ENCODE measurements around the gene ZCCHC14. TPM values are rescaled to one million over a fixed set of nuclear protein-coding genes. Genes with fewer than 3 reads are reported as not detected.

ZCCHC14 gene
- total RNA-seq, 1 experiment from 2014 or later, result 27.7 TPM

DNA sequence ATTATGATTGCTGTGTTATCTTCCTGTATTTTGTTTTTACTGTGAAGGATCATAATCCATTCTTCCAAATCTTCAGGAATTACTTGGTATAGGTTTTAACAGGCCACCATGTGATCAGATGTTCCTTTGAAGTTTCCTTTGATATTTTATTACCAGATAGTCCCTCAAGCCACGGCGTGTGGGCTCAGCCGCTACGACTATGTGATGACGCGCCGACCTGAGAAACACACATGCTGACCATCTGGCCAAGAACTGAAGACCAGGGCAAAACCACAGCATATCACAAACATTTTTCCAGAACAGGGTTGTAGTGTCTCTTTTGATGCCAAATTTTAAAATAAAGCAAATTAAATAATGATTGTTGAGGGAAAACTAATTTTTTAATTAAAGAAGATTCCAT is 47.3 kb downstream of the ZCCHC14 start:
- H4K20me1 ChIP-seq (ENCODE audit: control insufficient read depth, insufficient read depth, insufficient read length), result no peaks in the 10 kb centered on the region
- H3K23me2 ChIP-seq (ENCODE audit: insufficient read length, low read depth, low read length, poor library complexity, severe bottlenecking), result no peaks in the 10 kb centered on the region
- no peak overlapping the region for H3K18ac ChIP-seq (ENCODE audit: insufficient read length, low read depth, low read length)
- H3K36me3 Mint-ChIP-seq (ENCODE audit: insufficient read depth in 1 of 3, low read depth in 3 of 3), result peaks cover 59 to 75% (median 71%) of the 10 kb centered on the region in 3 experiments
- no CpG with 5 or more reads among the region's 7 CpGs for WGBS (ENCODE audit: extremely low coverage, insufficient read length, low lambda C conversion rate)
- H3K14ac ChIP-seq (ENCODE audit: insufficient read depth, low read length), result no peak overlapping the region
- no peak overlapping the region for H3K9ac ChIP-seq (ENCODE audit: extremely low read depth, insufficient read length, low read length)
- no peak overlapping the region for H2AK5ac ChIP-seq (ENCODE audit: insufficient read length, low read length)
- H3T11ph ChIP-seq (ENCODE audit: low read length), result no peak overlapping the region
- H2BK15ac ChIP-seq (ENCODE audit: low read depth, low read length), result no peak overlapping the region
- H4K8ac ChIP-seq (replicated peaks; ENCODE audit: insufficient read length, low read depth, low read length), result no peak overlapping the region
- no peak overlapping the region for H3K4me3 Mint-ChIP-seq
- no peak for DNase-seq
- no peaks in the 10 kb centered on the region for H3K79me1 ChIP-seq (ENCODE audit: insufficient read depth, low read depth, low read length, poor library complexity, severe bottlenecking)
- no peaks in the 10 kb centered on the region for H3K9me3 ChIP-seq (ENCODE audit: control insufficient read depth, low read depth, low read length)
- no peaks in the 10 kb centered on the region for H3K27me3 ChIP-seq (ENCODE audit: insufficient read depth, low read length)
- no peak overlapping the region for H3K27ac ChIP-seq (ENCODE audit: insufficient read length, low read depth, low read length)
- TF ChIP-seq, protein P1, sequence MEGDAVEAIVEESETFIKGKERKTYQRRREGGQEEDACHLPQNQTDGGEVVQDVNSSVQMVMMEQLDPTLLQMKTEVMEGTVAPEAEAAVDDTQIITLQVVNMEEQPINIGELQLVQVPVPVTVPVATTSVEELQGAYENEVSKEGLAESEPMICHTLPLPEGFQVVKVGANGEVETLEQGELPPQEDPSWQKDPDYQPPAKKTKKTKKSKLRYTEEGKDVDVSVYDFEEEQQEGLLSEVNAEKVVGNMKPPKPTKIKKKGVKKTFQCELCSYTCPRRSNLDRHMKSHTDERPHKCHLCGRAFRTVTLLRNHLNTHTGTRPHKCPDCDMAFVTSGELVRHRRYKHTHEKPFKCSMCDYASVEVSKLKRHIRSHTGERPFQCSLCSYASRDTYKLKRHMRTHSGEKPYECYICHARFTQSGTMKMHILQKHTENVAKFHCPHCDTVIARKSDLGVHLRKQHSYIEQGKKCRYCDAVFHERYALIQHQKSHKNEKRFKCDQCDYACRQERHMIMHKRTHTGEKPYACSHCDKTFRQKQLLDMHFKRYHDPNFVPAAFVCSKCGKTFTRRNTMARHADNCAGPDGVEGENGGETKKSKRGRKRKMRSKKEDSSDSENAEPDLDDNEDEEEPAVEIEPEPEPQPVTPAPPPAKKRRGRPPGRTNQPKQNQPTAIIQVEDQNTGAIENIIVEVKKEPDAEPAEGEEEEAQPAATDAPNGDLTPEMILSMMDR (conservative IDR thresholded peaks at IDR 0.05), result no peak
- peaks cover 14 to 17% of the 10 kb centered on the region in 2 experiments for H3K9me3 Mint-ChIP-seq
- H3K27me3 Mint-ChIP-seq (ENCODE audit: low read depth), result no peaks in the 10 kb centered on the region
- no peaks in the 10 kb centered on the region for H3K79me2 ChIP-seq (ENCODE audit: insufficient read depth, low read length)
- no peaks in the 10 kb centered on the region for H3K4me1 ChIP-seq (ENCODE audit: insufficient read depth, low read length)
- H3K4me2 ChIP-seq (ENCODE audit: insufficient read depth, insufficient read length, low read length), result no peak overlapping the region
- H3K4me1 Mint-ChIP-seq, result peaks cover 0 to 4% of the 10 kb centered on the region in 2 experiments; a peak in 2 of 4 replicates
- no peak overlapping the region for H2BK12ac ChIP-seq (ENCODE audit: insufficient read length, low read depth, low read length)
- no peak overlapping the region for H2BK20ac ChIP-seq (ENCODE audit: low read depth, low read length, poor library complexity, severe bottlenecking)
- H2BK5ac ChIP-seq (ENCODE audit: insufficient read length, low read length), result no peak overlapping the region
- no peak overlapping the region for H3K23ac ChIP-seq (ENCODE audit: insufficient read length, low read depth, low read length)
- H2AFZ ChIP-seq (ENCODE audit: low read length), result no peak overlapping the region
- no peak overlapping the region for H2BK120ac ChIP-seq (ENCODE audit: low read depth, low read length, poor library complexity, severe bottlenecking)
- no peak overlapping the region for H4K91ac ChIP-seq (ENCODE audit: insufficient read length, low read depth, low read length)
- no peak overlapping the region for H4K5ac ChIP-seq (ENCODE audit: insufficient read length, low read depth, low read length)
- H3K4ac ChIP-seq (ENCODE audit: low read depth, low read length), result no peak overlapping the region
- H3K56ac ChIP-seq (ENCODE audit: insufficient read length, low read depth, low read length), result no peak overlapping the region
- 0 out of 7 replicates have a peak overlapping the region, but pooled peaks of 1 of the 3 experiments have one; percentile 12 for H3K27ac Mint-ChIP-seq
